Measurements from ENCODE around the gene COQ8B. TPM values are rescaled to one million over a fixed set of nuclear protein-coding genes. Genes with fewer than 3 reads are reported as not detected.

COQ8B gene
- total RNA-seq, 2 donors from 2014 or later = 26.5 to 48.5 TPM

- Histone ChIP-seq H3K27ac (peak overlapping the region; percentile 78), H3K4me1 (peaks cover 8% of the 10 kb centered on the region), H3K9ac (ENCODE audit: low read depth in 2 of 2, low read length in 2 of 2) (peak overlapping the region; percentile 83 to 91), H3K27me3 (no peaks in the 10 kb centered on the region), H3K9me3 (no peaks in the 10 kb centered on the region), H3K36me3 (no peaks in the 10 kb centered on the region), H3K4me3 (peak overlapping the region; percentile 59)
- TF ChIP-seq CTCF (IDR thresholded peaks at IDR 0.05) = no peak
- peak; percentile 97 for DNase-seq
- intact Hi-C loops (cut with DNase I) = no loop called here
Observed at GRCh38 chr19:40714441-40715299, 2.0 kb downstream of the COQ8B start.

DNA sequence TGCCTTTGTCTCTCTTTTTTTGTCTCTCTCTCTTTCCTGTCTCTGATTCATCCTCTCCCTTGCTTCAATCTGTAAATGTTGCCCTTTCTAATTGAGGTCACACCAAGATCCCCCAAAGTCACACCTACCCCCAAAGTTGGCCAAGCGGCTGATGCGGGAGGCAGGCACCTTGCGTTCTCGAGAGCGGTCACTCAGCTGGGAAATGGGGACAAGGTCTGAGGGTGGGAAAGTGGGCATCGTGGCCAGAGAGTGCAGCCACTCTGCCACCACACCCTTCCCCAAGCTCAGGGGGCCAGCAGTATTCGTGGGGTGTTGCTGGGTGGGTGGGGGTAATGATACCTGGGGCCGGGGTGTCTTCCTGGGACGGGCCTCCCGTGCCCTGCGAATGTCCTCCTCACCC lies 2.7 kb downstream of the COQ8B start:
- peak overlapping the region; percentile 48 to 91 for H3K9ac ChIP-seq (ENCODE audit: low read depth in 2 of 2, low read length in 2 of 2)

GRCh38 chr19:40709817-40710216 lies 6.9 kb downstream of the COQ8B start:
- intact Hi-C loops (cut with DNase I) = no loop called here

More for the DNA sequence above, 2.7 kb downstream of the COQ8B start:
- no peak for TF ChIP-seq CTCF (IDR thresholded peaks at IDR 0.05)
- H3K4me1 ChIP-seq = peaks cover 4% of the 10 kb centered on the region
- H3K4me3 ChIP-seq = no peak overlapping the region
- intact Hi-C loops (cut with DNase I) = no loop called here
- H3K36me3 ChIP-seq = no peaks in the 10 kb centered on the region
- H3K27ac ChIP-seq = peak overlapping the region; percentile 78
- H3K9me3 ChIP-seq = no peaks in the 10 kb centered on the region
- no peaks in the 10 kb centered on the region for H3K27me3 ChIP-seq
- DNase-seq = no peak

GRCh38 chr19:40707615-40708014 lies 9.1 kb downstream of the COQ8B start:
- no peaks in the 10 kb centered on the region for H3K27me3 ChIP-seq
- no peak overlapping the region for H3K4me3 ChIP-seq
- H3K4me1 ChIP-seq = no peaks in the 10 kb centered on the region
- no peak overlapping the region for H3K9ac ChIP-seq (ENCODE audit: low read depth in 2 of 2, low read length in 2 of 2)
- TF ChIP-seq CTCF (IDR thresholded peaks at IDR 0.05) = no peak
- H3K27ac ChIP-seq = no peak overlapping the region
- H3K9me3 ChIP-seq = no peaks in the 10 kb centered on the region
- peaks cover 8% of the 10 kb centered on the region for H3K36me3 ChIP-seq
- intact Hi-C loops (cut with DNase I) = no loop called here
- DNase-seq = no peak

More at GRCh38 chr19:40709817-40710216, 6.9 kb downstream of the COQ8B start:
- peaks cover 5% of the 10 kb centered on the region for H3K36me3 ChIP-seq
- no peaks in the 10 kb centered on the region for H3K4me1 ChIP-seq
- H3K9me3 ChIP-seq = no peaks in the 10 kb centered on the region
- no peak overlapping the region for H3K9ac ChIP-seq (ENCODE audit: low read depth in 2 of 2, low read length in 2 of 2)
- no peaks in the 10 kb centered on the region for H3K27me3 ChIP-seq
- H3K27ac ChIP-seq = no peak overlapping the region
- TF ChIP-seq CTCF (IDR thresholded peaks at IDR 0.05) = no peak
- no peak for DNase-seq
- no peak overlapping the region for H3K4me3 ChIP-seq

DNA sequence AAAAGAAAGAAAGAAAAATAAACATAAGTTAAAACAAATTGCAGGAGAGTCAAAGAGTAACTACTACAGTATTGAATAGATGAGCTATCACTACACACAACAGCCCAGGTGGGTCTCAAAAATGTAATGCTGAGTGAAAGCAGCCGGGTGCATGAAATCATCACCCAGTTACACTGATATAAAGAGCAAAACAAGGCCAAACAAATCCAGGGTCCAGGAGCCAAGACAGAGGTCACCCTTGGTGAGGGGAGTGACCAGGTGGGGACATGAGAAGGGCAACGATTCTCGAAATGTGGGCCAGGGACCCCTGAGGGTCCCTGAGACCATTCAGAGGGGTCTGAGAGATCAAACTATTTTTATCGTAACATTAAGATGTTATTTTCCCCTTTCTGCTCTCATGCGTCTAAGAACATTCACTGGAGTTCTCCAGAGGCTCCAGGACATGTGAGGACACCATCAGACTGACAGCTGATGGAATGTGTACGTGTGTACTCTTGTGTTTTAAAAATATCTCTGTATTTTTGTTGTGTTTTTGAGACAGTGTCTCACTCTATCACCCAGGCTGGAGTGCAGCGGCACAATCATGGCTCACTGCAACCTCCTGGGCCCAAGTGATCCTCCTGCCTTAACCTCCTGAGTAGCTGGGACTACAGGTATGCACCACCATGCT lies 10.6 kb downstream of the COQ8B start:
- no peak for TF ChIP-seq CTCF (IDR thresholded peaks at IDR 0.05)
- Histone ChIP-seq H3K4me3 (no peak overlapping the region), H3K27ac (no peak overlapping the region), H3K4me1 (no peaks in the 10 kb centered on the region), H3K27me3 (no peaks in the 10 kb centered on the region), H3K9ac (ENCODE audit: low read depth in 2 of 2, low read length in 2 of 2) (no peak overlapping the region), H3K36me3 (peaks cover 8% of the 10 kb centered on the region), H3K9me3 (no peaks in the 10 kb centered on the region)
- no peak for DNase-seq
- intact Hi-C loops (cut with DNase I) = no loop called here
